ENCODE results near the gene DHX16. TPM values are rescaled to one million over a fixed set of nuclear protein-coding genes. Genes with fewer than 3 reads are reported as not detected.

DHX16 gene
- total and polyA plus RNA-seq, 10 donors, result 21.7 to 39.7 (median 35.2) TPM

DNA sequence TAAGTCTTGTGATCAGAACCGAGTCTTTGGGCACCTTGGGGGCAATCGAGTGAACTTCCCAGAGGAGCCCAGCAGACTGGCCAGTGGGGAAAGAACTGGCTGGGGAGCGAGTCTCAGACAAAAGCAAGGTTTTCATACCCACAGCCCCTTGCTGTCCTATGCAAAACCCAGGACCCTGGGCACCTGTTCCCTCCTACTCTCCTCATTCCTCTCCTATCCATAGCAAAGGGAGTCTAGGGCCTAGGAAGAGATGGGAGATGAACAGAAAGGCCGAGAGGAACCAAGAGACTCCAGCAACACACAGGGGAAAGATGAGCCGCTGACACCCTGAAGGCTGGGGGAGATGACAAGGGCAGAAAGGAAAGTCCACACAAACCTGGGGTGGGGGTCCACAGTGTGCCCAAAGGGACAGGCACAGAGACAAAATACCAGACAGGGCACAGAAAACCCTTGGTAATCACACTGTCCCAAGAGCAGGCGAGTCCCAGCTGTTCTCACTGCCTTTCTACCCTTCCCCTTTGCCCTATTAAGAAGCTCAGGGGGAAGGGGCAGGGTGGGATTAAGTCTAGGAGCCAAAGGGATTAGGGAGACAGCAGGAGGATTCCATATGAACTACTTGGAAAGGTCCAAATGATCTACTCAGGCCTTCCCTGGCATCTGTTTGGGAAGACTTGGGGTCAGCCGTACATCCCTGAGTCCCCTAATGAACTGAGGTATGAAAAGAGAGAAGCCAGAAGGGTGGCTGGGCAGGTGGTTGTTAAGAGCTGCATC is 7.1 kb upstream of the DHX16 start:
- H3K9me3 ChIP-seq, result no peaks in the 10 kb centered on the region
- peaks cover 7 to 66% (median 56%) of the 10 kb centered on the region in 6 donors for H3K36me3 ChIP-seq
- 42 to 59% (median 51%) methylated on average over 7 of the region's 7 CpGs for WGBS, 5 donors
- H3K4me3 ChIP-seq, result peak overlapping the region in 7 of 8 donors; percentile 25 to 99 (median 95)
- intact Hi-C loops (cut with DNase I; ENCODE audit: low total_unique reads), result loop anchor here (10.0 kb wide), 1 partner anchor 195 kb away; the partner anchor contains the start of gene HLA-E
- no peak for TF ChIP-seq POLR2AphosphoS5 (IDR thresholded peaks at IDR 0.05)
- TF ChIP-seq, protein P1, sequence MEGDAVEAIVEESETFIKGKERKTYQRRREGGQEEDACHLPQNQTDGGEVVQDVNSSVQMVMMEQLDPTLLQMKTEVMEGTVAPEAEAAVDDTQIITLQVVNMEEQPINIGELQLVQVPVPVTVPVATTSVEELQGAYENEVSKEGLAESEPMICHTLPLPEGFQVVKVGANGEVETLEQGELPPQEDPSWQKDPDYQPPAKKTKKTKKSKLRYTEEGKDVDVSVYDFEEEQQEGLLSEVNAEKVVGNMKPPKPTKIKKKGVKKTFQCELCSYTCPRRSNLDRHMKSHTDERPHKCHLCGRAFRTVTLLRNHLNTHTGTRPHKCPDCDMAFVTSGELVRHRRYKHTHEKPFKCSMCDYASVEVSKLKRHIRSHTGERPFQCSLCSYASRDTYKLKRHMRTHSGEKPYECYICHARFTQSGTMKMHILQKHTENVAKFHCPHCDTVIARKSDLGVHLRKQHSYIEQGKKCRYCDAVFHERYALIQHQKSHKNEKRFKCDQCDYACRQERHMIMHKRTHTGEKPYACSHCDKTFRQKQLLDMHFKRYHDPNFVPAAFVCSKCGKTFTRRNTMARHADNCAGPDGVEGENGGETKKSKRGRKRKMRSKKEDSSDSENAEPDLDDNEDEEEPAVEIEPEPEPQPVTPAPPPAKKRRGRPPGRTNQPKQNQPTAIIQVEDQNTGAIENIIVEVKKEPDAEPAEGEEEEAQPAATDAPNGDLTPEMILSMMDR (IDR thresholded peaks at IDR 0.05 in 8 of 11, conservative IDR thresholded peaks at IDR 0.05 in 3 of 11), result no peak
- TF ChIP-seq POLR2A (IDR thresholded peaks at IDR 0.05), result no peak
- H3K27me3 ChIP-seq (replicated peaks in 1 of 7), result no peaks in the 10 kb centered on the region
- H3K4me1 ChIP-seq, result peaks cover 36 to 84% (median 58%) of the 10 kb centered on the region in 6 donors
- peak; percentile 58 for DNase-seq
- H3K27ac ChIP-seq, result peak overlapping the region; percentile 11 to 100 (median 98)

DNA sequence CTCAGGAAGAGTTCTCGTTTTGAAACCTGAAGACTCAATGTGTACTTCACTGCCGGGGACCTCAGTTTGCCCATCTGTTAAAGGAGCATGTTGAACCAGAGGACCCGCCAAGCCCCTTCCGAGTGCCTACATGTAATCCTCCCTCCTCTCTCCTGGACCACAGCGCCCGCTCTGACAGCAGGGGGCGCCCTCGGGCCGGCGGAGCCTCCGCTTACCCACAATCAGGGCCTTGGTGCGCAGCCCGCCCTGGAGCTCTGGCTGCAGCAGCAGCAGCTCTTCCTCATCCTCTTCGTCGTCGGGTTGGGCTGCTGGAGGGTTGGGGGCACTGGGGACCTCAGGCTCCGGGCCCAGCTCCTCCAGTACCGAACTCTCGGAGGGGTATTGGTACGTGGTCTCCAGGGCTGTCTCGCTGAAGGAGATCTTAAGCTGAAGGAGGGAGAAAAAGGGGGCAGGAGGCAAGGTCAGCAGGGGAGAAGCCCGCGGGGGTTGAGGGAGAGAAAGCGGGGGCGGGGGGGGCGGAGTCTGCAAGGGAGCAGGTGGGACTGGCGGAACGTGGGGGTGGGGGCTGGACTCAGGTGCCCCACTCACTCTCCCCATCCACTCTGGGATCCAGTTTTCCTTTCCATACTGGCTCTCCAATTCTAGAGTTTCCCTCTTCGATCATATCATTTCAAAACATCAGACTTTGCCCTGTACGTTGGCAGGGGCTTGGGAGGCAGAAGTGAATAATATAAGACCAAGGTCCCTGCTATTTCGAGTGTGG is 6.3 kb upstream of the DHX16 start:
- Histone ChIP-seq H3K36me3 (peaks cover 7 to 66% (median 56%) of the 10 kb centered on the region in 6 donors), H3K27me3 (replicated peaks in 1 of 7) (no peaks in the 10 kb centered on the region), H3K9me3 (no peaks in the 10 kb centered on the region), H3K27ac (peak overlapping the region; percentile 11 to 100 (median 98)), H3K4me1 (peaks cover 36 to 80% (median 57%) of the 10 kb centered on the region in 6 donors), H3K4me3 (peak overlapping the region in 7 of 8 donors; percentile 25 to 99 (median 95))
- intact Hi-C loops (cut with DNase I; ENCODE audit: low total_unique reads), result loop anchor here (10.0 kb wide), 1 partner anchor 194 kb away; the partner anchor contains the start of gene HLA-E
- no peak for TF ChIP-seq POLR2A (IDR thresholded peaks at IDR 0.05)
- TF ChIP-seq POLR2AphosphoS5 (IDR thresholded peaks at IDR 0.05), result peak; percentile 87 to 95 (median 89)
- TF ChIP-seq, protein P1 (IDR thresholded peaks at IDR 0.05 in 8 of 11, conservative IDR thresholded peaks at IDR 0.05 in 3 of 11), result peak; percentile 86 to 98 (median 97)
- peak; percentile 98 for DNase-seq
- 4 to 12% (median 7%) methylated on average over 14 to 31 of the region's 31 CpGs for WGBS, 5 donors

DNA sequence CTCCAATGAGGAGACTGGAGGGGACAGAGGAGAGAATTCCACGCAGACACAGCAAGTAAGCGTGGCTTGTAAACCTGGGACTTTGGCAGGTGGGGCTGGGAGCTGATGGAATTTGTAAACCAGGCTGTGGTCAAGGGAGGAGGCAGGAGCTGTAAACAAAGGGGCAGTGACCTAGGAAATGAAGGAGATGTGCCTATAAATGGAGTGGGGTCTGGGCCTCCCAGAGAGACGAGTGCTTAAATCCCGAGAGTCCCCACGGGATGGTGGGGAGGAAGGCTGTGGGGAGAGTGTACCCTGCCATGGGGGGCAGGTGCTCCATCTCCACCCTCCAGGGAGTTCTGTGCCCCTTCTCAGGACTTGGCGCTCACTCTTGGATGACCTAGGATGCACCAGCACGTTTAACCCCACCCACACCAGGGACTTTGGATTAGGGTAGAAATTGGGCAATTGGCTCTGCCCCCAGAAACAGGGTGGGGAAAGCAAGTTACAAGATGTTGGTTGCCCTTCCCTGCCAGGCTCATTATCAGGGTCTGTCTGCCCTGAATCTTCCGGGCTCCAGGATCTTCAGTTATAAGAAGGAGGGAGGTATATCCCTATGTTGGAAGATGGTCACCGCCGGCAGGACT is 4.0 kb upstream of the DHX16 start:
- Histone ChIP-seq H3K27me3 (replicated peaks in 1 of 7) (no peaks in the 10 kb centered on the region), H3K4me3 (no peak overlapping the region), H3K27ac (no peak overlapping the region), H3K9me3 (no peaks in the 10 kb centered on the region), H3K36me3 (peaks cover 7 to 63% (median 56%) of the 10 kb centered on the region in 6 donors), H3K4me1 (peaks cover 39 to 78% (median 57%) of the 10 kb centered on the region in 6 donors)
- peak; percentile 41 for DNase-seq
- intact Hi-C loops (cut with DNase I; ENCODE audit: low total_unique reads), result loop anchor here (10.0 kb wide), 1 partner anchor 192 kb away; the partner anchor contains the start of gene HLA-E
- peak; percentile 24 to 50 (median 29) for TF ChIP-seq POLR2AphosphoS5 (IDR thresholded peaks at IDR 0.05)
- TF ChIP-seq, protein P1 (IDR thresholded peaks at IDR 0.05 in 8 of 11, conservative IDR thresholded peaks at IDR 0.05 in 3 of 11), result no peak
- WGBS, 5 donors, result 76 to 88% (median 87%) methylated on average over 10 of the region's 10 CpGs

All from spleen (tissue), 11 donors.